Measurements from ENCODE around the gene C2CD4C. TPM values are rescaled to one million over a fixed set of nuclear protein-coding genes. Genes with fewer than 3 reads are reported as not detected.

C2CD4C gene
- total RNA-seq, 5 donors from 2014 or later (not counting 1 experiment from before 2014, with no cell fraction given): 0.06 TPM; not detected in 4

DNA sequence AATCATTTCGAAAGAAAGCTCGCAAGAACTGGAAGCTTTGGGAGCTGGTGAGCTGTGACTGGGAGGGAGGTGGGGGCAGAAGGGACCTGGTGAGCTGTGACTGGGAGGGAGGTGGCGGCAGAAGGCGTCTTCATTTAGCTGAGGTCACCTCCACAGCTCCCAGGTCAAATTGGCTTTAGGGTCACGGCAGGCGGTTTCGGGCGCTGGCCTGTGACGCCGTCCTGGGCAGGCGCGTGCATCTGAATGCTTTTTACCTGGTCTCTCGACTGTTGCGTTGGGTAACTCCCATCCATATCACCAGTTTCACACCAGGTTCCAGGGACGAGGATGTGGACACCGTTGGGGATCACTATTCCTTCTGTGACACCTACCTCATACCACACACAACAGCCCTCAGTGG is 29.2 kb downstream of the C2CD4C start:
- Mint-ChIP-seq H3K27me3 (peaks cover 36 to 37% of the 10 kb centered on the region in 2 donors), H3K4me3 (no peak overlapping the region), H3K36me3 (no peaks in the 10 kb centered on the region), H3K4me1 (peaks cover 8 to 22% (median 18%) of the 10 kb centered on the region in 3 donors), H3K27ac (no peak overlapping the region), H3K9me3 (no peaks in the 10 kb centered on the region)
- no peak overlapping the region for H3K4me3 ChIP-seq (ENCODE audit: control insufficient read depth in 1 of 2, extremely low read depth in 1 of 2, low read length in 1 of 2)
- no peak for DNase-seq
- no peak for ATAC-seq (replicated peaks in 1 of 4)
- H3K4me1 ChIP-seq (ENCODE audit: control insufficient read depth in 1 of 2, extremely low read depth in 1 of 2, insufficient read depth in 2 of 2, low read length in 2 of 2): peaks cover 0 to 17% of the 10 kb centered on the region in 2 experiments
- ChIA-PET POLR2A (no interaction called here), CTCF (no interaction called here)
- peaks cover 6 to 44% of the 10 kb centered on the region in 2 experiments for H3K27me3 ChIP-seq (replicated peaks in 1 of 2; ENCODE audit: control insufficient read depth in 2 of 2, extremely low read depth in 1 of 2, insufficient read depth in 2 of 2, low read length in 1 of 2)
- H3K27ac ChIP-seq (ENCODE audit: low read length): no peak overlapping the region
- WGBS (ENCODE audit: insufficient coverage): 89% methylated on average over 13 of the region's 16 CpGs
- no peaks in the 10 kb centered on the region for H3K36me3 ChIP-seq (ENCODE audit: control insufficient read depth in 2 of 2, extremely low read depth in 1 of 2, insufficient read depth in 1 of 2, low read length in 1 of 2)
- H3K9me3 ChIP-seq: no peaks in the 10 kb centered on the region

DNA sequence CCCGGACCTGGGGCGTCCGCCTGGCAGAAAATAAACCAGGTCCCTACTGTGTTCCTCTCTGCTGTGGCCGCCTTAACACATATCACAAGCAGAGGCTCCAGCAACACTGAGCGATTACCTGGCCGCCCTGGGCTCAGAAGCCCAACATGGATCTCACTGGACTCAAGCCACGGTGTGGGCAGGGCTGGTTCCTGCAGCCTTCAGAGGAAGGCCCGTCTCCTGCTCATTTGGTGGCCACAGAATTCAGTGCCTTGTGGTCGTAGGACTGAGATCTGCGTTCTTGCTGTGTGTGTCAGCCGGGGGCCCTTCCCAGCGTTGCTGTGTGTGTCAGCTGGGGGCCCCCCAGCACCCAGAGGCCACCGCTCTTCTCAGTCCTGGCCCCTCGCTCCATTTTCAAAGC is 30.2 kb downstream of the C2CD4C start:
- no peak overlapping the region for H3K4me3 Mint-ChIP-seq
- 84% methylated on average over 11 of the region's 14 CpGs for WGBS (ENCODE audit: insufficient coverage)
- H3K9me3 Mint-ChIP-seq: no peaks in the 10 kb centered on the region
- ChIA-PET POLR2A (no interaction called here), CTCF (no interaction called here)
- no peaks in the 10 kb centered on the region for H3K36me3 ChIP-seq (ENCODE audit: control insufficient read depth in 2 of 2, extremely low read depth in 1 of 2, insufficient read depth in 1 of 2, low read length in 1 of 2)
- no peaks in the 10 kb centered on the region for H3K36me3 Mint-ChIP-seq
- H3K9me3 ChIP-seq: no peaks in the 10 kb centered on the region
- H3K27me3 Mint-ChIP-seq: peaks cover 26 to 30% of the 10 kb centered on the region in 2 donors
- DNase-seq: no peak
- peaks cover 8 to 19% (median 18%) of the 10 kb centered on the region in 3 donors for H3K4me1 Mint-ChIP-seq
- H3K4me3 ChIP-seq (ENCODE audit: control insufficient read depth in 1 of 2, extremely low read depth in 1 of 2, low read length in 1 of 2): no peak overlapping the region
- ATAC-seq (replicated peaks in 1 of 4): no peak
- peaks cover 0 to 10% of the 10 kb centered on the region in 2 experiments for H3K4me1 ChIP-seq (ENCODE audit: control insufficient read depth in 1 of 2, extremely low read depth in 1 of 2, insufficient read depth in 2 of 2, low read length in 2 of 2)
- no peak overlapping the region for H3K27ac ChIP-seq (ENCODE audit: low read length)
- H3K27ac Mint-ChIP-seq: no peak overlapping the region
- peaks cover 6 to 47% of the 10 kb centered on the region in 2 experiments for H3K27me3 ChIP-seq (replicated peaks in 1 of 2; ENCODE audit: control insufficient read depth in 2 of 2, extremely low read depth in 1 of 2, insufficient read depth in 2 of 2, low read length in 1 of 2)

DNA sequence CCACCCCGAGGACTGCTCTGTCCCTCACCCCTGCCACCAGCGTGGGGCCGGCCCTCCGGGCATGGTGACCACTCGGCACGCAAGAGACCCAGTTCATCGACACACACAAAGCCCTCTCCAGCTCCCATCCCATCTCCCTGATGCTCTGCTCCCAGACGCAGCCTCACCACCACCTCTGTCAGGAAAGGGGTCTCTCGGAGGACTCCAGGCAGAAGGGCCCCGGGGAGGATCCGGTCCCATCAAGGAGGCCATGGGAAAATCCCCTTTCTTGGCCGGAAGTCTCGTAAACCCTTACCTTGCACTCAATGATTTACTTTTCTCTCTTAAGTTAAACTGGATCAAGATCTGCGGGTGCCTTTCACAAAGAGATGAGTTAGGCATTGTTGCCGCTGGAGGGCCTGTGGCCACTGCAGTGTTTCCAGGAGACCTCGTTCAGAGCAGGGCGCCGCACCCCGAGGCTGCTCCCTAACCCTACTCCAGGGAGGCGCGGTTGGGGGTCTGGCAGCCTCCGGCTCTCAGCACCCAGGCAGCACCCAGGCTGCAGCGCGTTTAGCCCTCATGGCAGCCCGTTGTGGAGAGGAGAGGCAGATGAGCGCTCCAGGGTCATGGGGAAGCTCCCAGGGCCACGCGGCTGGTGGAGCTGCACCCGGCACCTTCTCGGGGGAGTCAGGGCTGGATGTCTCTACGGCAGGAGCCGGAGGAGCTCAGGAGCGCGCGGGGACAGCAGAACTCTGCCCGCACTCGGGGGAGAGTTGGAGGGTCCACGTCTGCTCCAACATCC is 31.0 kb downstream of the C2CD4C start:
- Histone ChIP-seq H3K4me3 (ENCODE audit: control insufficient read depth in 1 of 2, extremely low read depth in 1 of 2, low read length in 1 of 2) (no peak overlapping the region), H3K4me1 (ENCODE audit: control insufficient read depth in 1 of 2, extremely low read depth in 1 of 2, insufficient read depth in 2 of 2, low read length in 2 of 2) (peaks cover 0 to 9% of the 10 kb centered on the region in 2 experiments), H3K27ac (ENCODE audit: low read length) (no peak overlapping the region), H3K27me3 (replicated peaks in 1 of 2; ENCODE audit: control insufficient read depth in 2 of 2, extremely low read depth in 1 of 2, insufficient read depth in 2 of 2, low read length in 1 of 2) (peaks cover 3 to 47% of the 10 kb centered on the region in 2 experiments), H3K9me3 (no peaks in the 10 kb centered on the region), H3K36me3 (ENCODE audit: control insufficient read depth in 2 of 2, extremely low read depth in 1 of 2, insufficient read depth in 1 of 2, low read length in 1 of 2) (no peaks in the 10 kb centered on the region)
- ChIA-PET CTCF (no interaction called here), POLR2A (no interaction called here)
- WGBS (ENCODE audit: insufficient coverage): 79% methylated on average over 29 of the region's 38 CpGs
- no peaks in the 10 kb centered on the region for H3K36me3 Mint-ChIP-seq
- DNase-seq (no peak), ATAC-seq (replicated peaks in 1 of 4) (no peak)
- H3K9me3 Mint-ChIP-seq: no peaks in the 10 kb centered on the region
- H3K4me1 Mint-ChIP-seq: peaks cover 5 to 12% (median 12%) of the 10 kb centered on the region in 3 donors
- H3K27me3 Mint-ChIP-seq: peaks cover 21 to 30% of the 10 kb centered on the region in 2 donors
- no peak overlapping the region for H3K27ac Mint-ChIP-seq
- no peak overlapping the region for H3K4me3 Mint-ChIP-seq

DNA sequence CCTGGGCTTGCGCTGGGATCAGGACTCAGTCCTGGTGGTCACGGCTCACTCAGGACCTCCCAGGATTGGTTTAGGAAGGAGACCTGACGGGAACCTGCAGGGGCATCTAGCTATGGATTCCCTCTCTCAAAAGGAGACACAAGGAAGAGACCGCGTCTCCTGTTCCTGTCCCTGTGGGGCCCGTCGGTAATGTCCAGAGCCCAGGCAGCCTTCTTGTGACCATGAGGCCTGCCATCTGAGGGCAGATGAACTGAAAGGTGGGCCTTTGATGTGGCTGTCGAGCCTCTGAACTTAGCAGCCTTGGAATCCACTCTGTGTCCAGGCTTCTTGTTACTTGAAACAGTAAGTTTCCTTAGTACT is 32.9 kb downstream of the C2CD4C start:
- Histone ChIP-seq H3K27me3 (replicated peaks in 1 of 2; ENCODE audit: control insufficient read depth in 2 of 2, extremely low read depth in 1 of 2, insufficient read depth in 2 of 2, low read length in 1 of 2) (peaks cover 0 to 59% of the 10 kb centered on the region in 2 experiments), H3K27ac (ENCODE audit: low read length) (no peak overlapping the region), H3K36me3 (ENCODE audit: control insufficient read depth in 2 of 2, extremely low read depth in 1 of 2, insufficient read depth in 1 of 2, low read length in 1 of 2) (no peaks in the 10 kb centered on the region), H3K9me3 (no peaks in the 10 kb centered on the region), H3K4me3 (ENCODE audit: control insufficient read depth in 1 of 2, extremely low read depth in 1 of 2, low read length in 1 of 2) (no peak overlapping the region), H3K4me1 (ENCODE audit: control insufficient read depth in 1 of 2, extremely low read depth in 1 of 2, insufficient read depth in 2 of 2, low read length in 2 of 2) (no peaks in the 10 kb centered on the region)
- no peaks in the 10 kb centered on the region for H3K36me3 Mint-ChIP-seq
- POLR2A ChIA-PET: no interaction called here
- peaks cover 28 to 41% of the 10 kb centered on the region in 2 donors for H3K27me3 Mint-ChIP-seq
- 87% methylated on average over 8 of the region's 8 CpGs for WGBS (ENCODE audit: insufficient coverage)
- ATAC-seq (replicated peaks in 1 of 4): no peak
- H3K4me3 Mint-ChIP-seq: no peak overlapping the region
- CTCF ChIA-PET: no interaction called here
- no peaks in the 10 kb centered on the region for H3K9me3 Mint-ChIP-seq
- peaks cover 0 to 5% (median 5%) of the 10 kb centered on the region in 3 donors for H3K4me1 Mint-ChIP-seq
- no peak overlapping the region for H3K27ac Mint-ChIP-seq
- DNase-seq: no peak

DNA sequence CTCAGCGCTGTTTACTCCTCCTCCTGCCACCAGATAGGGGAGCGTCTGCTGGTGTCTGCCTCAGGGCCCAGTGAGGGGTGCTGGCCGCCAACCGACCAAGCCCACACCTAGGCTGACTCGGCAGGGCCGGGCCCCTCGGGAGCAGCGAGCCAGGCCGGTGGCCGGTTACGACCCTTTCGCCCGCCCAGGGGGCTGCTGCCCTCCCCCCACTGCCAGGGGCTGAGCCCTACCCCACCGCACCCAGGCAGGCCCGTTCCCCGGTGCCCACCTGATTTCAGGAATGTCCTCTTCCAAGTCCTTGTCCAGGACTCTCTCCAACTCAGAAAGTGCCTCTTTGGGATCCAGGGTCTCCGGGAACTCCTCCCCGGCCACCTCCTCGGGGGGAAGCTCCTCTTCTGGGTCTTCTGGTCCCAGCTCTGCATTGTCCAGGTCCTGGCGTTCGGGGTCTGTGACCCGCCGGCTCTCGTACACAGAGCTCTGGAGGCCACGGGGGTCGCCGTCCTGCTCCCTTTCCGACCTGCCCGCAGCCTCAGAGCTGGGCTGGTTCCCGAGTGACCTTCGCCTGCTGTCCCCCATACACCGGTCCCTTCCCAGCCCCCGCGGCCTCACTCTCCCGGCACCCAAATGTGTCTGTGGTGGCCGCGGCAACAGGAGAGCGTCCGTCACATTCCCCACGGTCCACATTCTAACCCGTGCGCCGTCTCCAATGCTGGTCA is 33.4 kb downstream of the C2CD4C start:
- H3K27me3 Mint-ChIP-seq: peaks cover 28 to 43% of the 10 kb centered on the region in 2 donors
- DNase-seq (no peak), ATAC-seq (replicated peaks in 1 of 4) (no peak)
- WGBS (ENCODE audit: insufficient coverage): 88% methylated on average over 41 of the region's 43 CpGs
- Histone ChIP-seq H3K4me1 (ENCODE audit: control insufficient read depth in 1 of 2, extremely low read depth in 1 of 2, insufficient read depth in 2 of 2, low read length in 2 of 2) (no peaks in the 10 kb centered on the region), H3K27ac (ENCODE audit: low read length) (no peak overlapping the region), H3K27me3 (replicated peaks in 1 of 2; ENCODE audit: control insufficient read depth in 2 of 2, extremely low read depth in 1 of 2, insufficient read depth in 2 of 2, low read length in 1 of 2) (peaks cover 0 to 59% of the 10 kb centered on the region in 2 experiments), H3K4me3 (ENCODE audit: control insufficient read depth in 1 of 2, extremely low read depth in 1 of 2, low read length in 1 of 2) (no peak overlapping the region), H3K36me3 (ENCODE audit: control insufficient read depth in 2 of 2, extremely low read depth in 1 of 2, insufficient read depth in 1 of 2, low read length in 1 of 2) (no peaks in the 10 kb centered on the region), H3K9me3 (no peaks in the 10 kb centered on the region)
- peaks cover 0 to 4% (median 3%) of the 10 kb centered on the region in 3 donors for H3K4me1 Mint-ChIP-seq
- H3K4me3 Mint-ChIP-seq: no peak overlapping the region
- H3K36me3 Mint-ChIP-seq: no peaks in the 10 kb centered on the region
- no peaks in the 10 kb centered on the region for H3K9me3 Mint-ChIP-seq
- CTCF ChIA-PET: no interaction called here
- POLR2A ChIA-PET: no interaction called here
- no peak overlapping the region for H3K27ac Mint-ChIP-seq

DNA sequence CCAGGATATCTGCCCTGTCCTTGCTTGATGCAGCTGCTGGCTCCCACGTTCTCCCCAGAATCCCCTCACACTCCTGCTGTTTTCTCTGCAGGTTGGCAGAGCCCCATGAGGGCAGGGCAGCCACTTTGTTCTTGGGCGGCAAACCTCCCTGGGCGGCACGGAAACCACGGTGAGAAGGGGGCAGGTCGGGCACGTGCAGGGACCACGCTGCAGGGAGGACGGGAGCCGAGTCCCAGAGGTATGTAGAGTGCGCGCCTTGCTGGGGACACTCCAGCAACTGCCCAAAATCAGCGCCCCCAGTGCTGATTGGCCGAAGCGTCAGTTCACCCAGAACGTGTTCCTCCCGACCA is 34.1 kb downstream of the C2CD4C start:
- Mint-ChIP-seq H3K27me3 (peaks cover 23 to 37% of the 10 kb centered on the region in 2 donors), H3K9me3 (no peaks in the 10 kb centered on the region), H3K4me1 (peaks cover 0 to 3% (median 0%) of the 10 kb centered on the region in 3 donors), H3K27ac (no peak overlapping the region), H3K4me3 (no peak overlapping the region), H3K36me3 (no peaks in the 10 kb centered on the region)
- CTCF ChIA-PET: no interaction called here
- no peaks in the 10 kb centered on the region for H3K9me3 ChIP-seq
- ATAC-seq (replicated peaks in 1 of 4): no peak
- H3K27ac ChIP-seq (ENCODE audit: low read length): no peak overlapping the region
- peaks cover 0 to 59% of the 10 kb centered on the region in 2 experiments for H3K27me3 ChIP-seq (replicated peaks in 1 of 2; ENCODE audit: control insufficient read depth in 2 of 2, extremely low read depth in 1 of 2, insufficient read depth in 2 of 2, low read length in 1 of 2)
- POLR2A ChIA-PET: no interaction called here
- DNase-seq: no peak
- H3K36me3 ChIP-seq (ENCODE audit: control insufficient read depth in 2 of 2, extremely low read depth in 1 of 2, insufficient read depth in 1 of 2, low read length in 1 of 2): no peaks in the 10 kb centered on the region
- no peaks in the 10 kb centered on the region for H3K4me1 ChIP-seq (ENCODE audit: control insufficient read depth in 1 of 2, extremely low read depth in 1 of 2, insufficient read depth in 2 of 2, low read length in 2 of 2)
- H3K4me3 ChIP-seq (ENCODE audit: control insufficient read depth in 1 of 2, extremely low read depth in 1 of 2, low read length in 1 of 2): no peak overlapping the region
- WGBS (ENCODE audit: insufficient coverage): 67% methylated on average over 15 of the region's 17 CpGs

Data from T-cell (primary cell).